ENCODE results near the gene C14orf180.

Gene C14orf180

GRCh38 chr14:104579507-104579906 is at the start of gene C14orf180:
C14orf180 (plus strand) TSS chr14:104579764; CDS start chr14:104586431, 6,667 bp downstream.
- H3K9me3 ChIP-seq (ENCODE audit: control insufficient read depth, insufficient read depth, low read length), result no peaks in the 10 kb centered on the region
- H3K9ac ChIP-seq (ENCODE audit: low read depth, low read length), result no peak within 1 kb of the TSS
- H3K4me1 ChIP-seq (ENCODE audit: control insufficient read depth, insufficient read depth, low read length), result no peaks in the 10 kb centered on the region
- H3K4me3 ChIP-seq (ENCODE audit: low read depth, low read length), result no peak within 1 kb of the TSS
- H3K27ac ChIP-seq (ENCODE audit: low read depth, low read length), result no peak within 1 kb of the TSS
- H3K36me3 ChIP-seq (ENCODE audit: control insufficient read depth, insufficient read depth, low read length), result no peaks in the 10 kb centered on the region
- H3K27me3 ChIP-seq (ENCODE audit: control insufficient read depth, insufficient read depth, low read length), result no peaks in the 10 kb centered on the region

GRCh38 chr14:104530646-104531045 is 48.9 kb upstream of the C14orf180 start:
- no peaks in the 10 kb centered on the region for H3K27me3 ChIP-seq (ENCODE audit: control insufficient read depth, insufficient read depth, low read length)
- H3K9me3 ChIP-seq (ENCODE audit: control insufficient read depth, insufficient read depth, low read length), result peaks cover 13% of the 10 kb centered on the region; the same call in 1 of the 2 replicates
- no peak overlapping the region for H3K27ac ChIP-seq (ENCODE audit: low read depth, low read length)
- H3K4me3 ChIP-seq (ENCODE audit: low read depth, low read length), result no peak overlapping the region
- H3K9ac ChIP-seq (ENCODE audit: low read depth, low read length), result no peak overlapping the region
- no peaks in the 10 kb centered on the region for H3K4me1 ChIP-seq (ENCODE audit: control insufficient read depth, insufficient read depth, low read length)
- no peaks in the 10 kb centered on the region for H3K36me3 ChIP-seq (ENCODE audit: control insufficient read depth, insufficient read depth, low read length)

GRCh38 chr14:104531421-104532190 is 48.0 kb upstream of the C14orf180 start:
- H3K9me3 ChIP-seq (ENCODE audit: control insufficient read depth, insufficient read depth, low read length), result peaks cover 13% of the 10 kb centered on the region; the same call in 1 of the 2 replicates
- H3K27me3 ChIP-seq (ENCODE audit: control insufficient read depth, insufficient read depth, low read length), result no peaks in the 10 kb centered on the region
- H3K36me3 ChIP-seq (ENCODE audit: control insufficient read depth, insufficient read depth, low read length), result no peaks in the 10 kb centered on the region
- no peak overlapping the region for H3K9ac ChIP-seq (ENCODE audit: low read depth, low read length)
- H3K27ac ChIP-seq (ENCODE audit: low read depth, low read length), result no peak overlapping the region
- no peaks in the 10 kb centered on the region for H3K4me1 ChIP-seq (ENCODE audit: control insufficient read depth, insufficient read depth, low read length)
- H3K4me3 ChIP-seq (ENCODE audit: low read depth, low read length), result no peak overlapping the region

GRCh38 chr14:104532191-104532555 is 47.4 kb upstream of the C14orf180 start:
- Histone ChIP-seq H3K4me1 (ENCODE audit: control insufficient read depth, insufficient read depth, low read length) (no peaks in the 10 kb centered on the region), H3K9me3 (ENCODE audit: control insufficient read depth, insufficient read depth, low read length) (peaks cover 12% of the 10 kb centered on the region; the same call in 1 of the 2 replicates), H3K36me3 (ENCODE audit: control insufficient read depth, insufficient read depth, low read length) (no peaks in the 10 kb centered on the region), H3K27ac (ENCODE audit: low read depth, low read length) (no peak overlapping the region), H3K27me3 (ENCODE audit: control insufficient read depth, insufficient read depth, low read length) (no peaks in the 10 kb centered on the region), H3K9ac (ENCODE audit: low read depth, low read length) (no peak overlapping the region), H3K4me3 (ENCODE audit: low read depth, low read length) (no peak overlapping the region)

GRCh38 chr14:104534036-104534435 is 45.5 kb upstream of the C14orf180 start:
- Histone ChIP-seq H3K9ac (ENCODE audit: low read depth, low read length) (no peak overlapping the region), H3K27me3 (ENCODE audit: control insufficient read depth, insufficient read depth, low read length) (no peaks in the 10 kb centered on the region), H3K9me3 (ENCODE audit: control insufficient read depth, insufficient read depth, low read length) (no peaks in the 10 kb centered on the region), H3K4me3 (ENCODE audit: low read depth, low read length) (no peak overlapping the region), H3K27ac (ENCODE audit: low read depth, low read length) (no peak overlapping the region), H3K4me1 (ENCODE audit: control insufficient read depth, insufficient read depth, low read length) (no peaks in the 10 kb centered on the region), H3K36me3 (ENCODE audit: control insufficient read depth, insufficient read depth, low read length) (no peaks in the 10 kb centered on the region)

GRCh38 chr14:104536942-104537612 is 42.5 kb upstream of the C14orf180 start:
- no peaks in the 10 kb centered on the region for H3K27me3 ChIP-seq (ENCODE audit: control insufficient read depth, insufficient read depth, low read length)
- no peak overlapping the region for H3K9ac ChIP-seq (ENCODE audit: low read depth, low read length)
- H3K4me3 ChIP-seq (ENCODE audit: low read depth, low read length), result no peak overlapping the region
- H3K4me1 ChIP-seq (ENCODE audit: control insufficient read depth, insufficient read depth, low read length), result no peaks in the 10 kb centered on the region
- no peaks in the 10 kb centered on the region for H3K36me3 ChIP-seq (ENCODE audit: control insufficient read depth, insufficient read depth, low read length)
- H3K27ac ChIP-seq (ENCODE audit: low read depth, low read length), result no peak overlapping the region
- no peaks in the 10 kb centered on the region for H3K9me3 ChIP-seq (ENCODE audit: control insufficient read depth, insufficient read depth, low read length)

GRCh38 chr14:104537613-104537988 is 42.0 kb upstream of the C14orf180 start:
- Histone ChIP-seq H3K4me3 (ENCODE audit: low read depth, low read length) (no peak overlapping the region), H3K27ac (ENCODE audit: low read depth, low read length) (no peak overlapping the region)

GRCh38 chr14:104541905-104542465 is 37.6 kb upstream of the C14orf180 start:
- no peaks in the 10 kb centered on the region for H3K27me3 ChIP-seq (ENCODE audit: control insufficient read depth, insufficient read depth, low read length)
- H3K27ac ChIP-seq (ENCODE audit: low read depth, low read length), result no peak overlapping the region
- H3K9me3 ChIP-seq (ENCODE audit: control insufficient read depth, insufficient read depth, low read length), result no peaks in the 10 kb centered on the region

More at GRCh38 chr14:104537613-104537988, 42.0 kb upstream of the C14orf180 start:
- Histone ChIP-seq H3K36me3 (ENCODE audit: control insufficient read depth, insufficient read depth, low read length) (no peaks in the 10 kb centered on the region), H3K4me1 (ENCODE audit: control insufficient read depth, insufficient read depth, low read length) (peaks cover 2% of the 10 kb centered on the region; the same call in 1 of the 2 replicates), H3K9ac (ENCODE audit: low read depth, low read length) (no peak overlapping the region), H3K9me3 (ENCODE audit: control insufficient read depth, insufficient read depth, low read length) (no peaks in the 10 kb centered on the region), H3K27me3 (ENCODE audit: control insufficient read depth, insufficient read depth, low read length) (no peaks in the 10 kb centered on the region)

GRCh38 chr14:104542871-104543830 is 36.4 kb upstream of the C14orf180 start:
- no peaks in the 10 kb centered on the region for H3K36me3 ChIP-seq (ENCODE audit: control insufficient read depth, insufficient read depth, low read length)
- no peaks in the 10 kb centered on the region for H3K27me3 ChIP-seq (ENCODE audit: control insufficient read depth, insufficient read depth, low read length)
- no peaks in the 10 kb centered on the region for H3K9me3 ChIP-seq (ENCODE audit: control insufficient read depth, insufficient read depth, low read length)
- no peak overlapping the region for H3K9ac ChIP-seq (ENCODE audit: low read depth, low read length)
- no peak overlapping the region for H3K4me3 ChIP-seq (ENCODE audit: low read depth, low read length)
- H3K27ac ChIP-seq (ENCODE audit: low read depth, low read length), result no peak overlapping the region
- H3K4me1 ChIP-seq (ENCODE audit: control insufficient read depth, insufficient read depth, low read length), result peaks cover 5% of the 10 kb centered on the region; the same call in 1 of the 2 replicates

More at GRCh38 chr14:104541905-104542465, 37.6 kb upstream of the C14orf180 start:
- Histone ChIP-seq H3K4me3 (ENCODE audit: low read depth, low read length) (no peak overlapping the region), H3K9ac (ENCODE audit: low read depth, low read length) (no peak overlapping the region), H3K4me1 (ENCODE audit: control insufficient read depth, insufficient read depth, low read length) (peaks cover 5% of the 10 kb centered on the region; the same call in 1 of the 2 replicates), H3K36me3 (ENCODE audit: control insufficient read depth, insufficient read depth, low read length) (no peaks in the 10 kb centered on the region)

- H3K4me1 ChIP-seq (ENCODE audit: control insufficient read depth, insufficient read depth, low read length), result peaks cover 12% of the 10 kb centered on the region
- no peak overlapping the region for H3K4me3 ChIP-seq (ENCODE audit: low read depth, low read length)
- no peaks in the 10 kb centered on the region for H3K36me3 ChIP-seq (ENCODE audit: control insufficient read depth, insufficient read depth, low read length)
- H3K27ac ChIP-seq (ENCODE audit: low read depth, low read length), result no peak overlapping the region
- H3K9me3 ChIP-seq (ENCODE audit: control insufficient read depth, insufficient read depth, low read length), result no peaks in the 10 kb centered on the region
- H3K9ac ChIP-seq (ENCODE audit: low read depth, low read length), result no peak overlapping the region
- H3K27me3 ChIP-seq (ENCODE audit: control insufficient read depth, insufficient read depth, low read length), result no peaks in the 10 kb centered on the region
Observed at GRCh38 chr14:104544362-104544961, 35.1 kb upstream of the C14orf180 start.

All from HUES48 (cell line).